Measurements from ENCODE around the gene SH3PXD2B. TPM values are rescaled to one million over a fixed set of nuclear protein-coding genes. Genes with fewer than 3 reads are reported as not detected.

Gene SH3PXD2B
- total and polyA plus RNA-seq, 2 of the 13 experiments (the other 11 are each of a cell fraction or from before 2014, with no cell fraction given) = 3.4 to 4.6 TPM

- no peak for TF ChIP-seq RXRB (CRISPR knock-in tag; IDR thresholded peaks at IDR 0.05; ENCODE audit: borderline replicate concordance)
- TF ChIP-seq ZBTB33 (CRISPR knock-in tag; IDR thresholded peaks at IDR 0.05) = no peak
- no peak for TF ChIP-seq PAXIP1 (CRISPR knock-in tag; conservative IDR thresholded peaks at IDR 0.05)
- no peak for TF ChIP-seq ARNT2 (CRISPR knock-in tag; IDR thresholded peaks at IDR 0.05; ENCODE audit: low read depth)
- TF ChIP-seq PRMT3 (CRISPR knock-in tag; IDR thresholded peaks at IDR 0.05; ENCODE audit: borderline replicate concordance, low read depth) = no peak
- no peak for TF ChIP-seq HNRNPK (IDR thresholded peaks at IDR 0.05; ENCODE audit: low read depth, low read length, poor library complexity, severe bottlenecking)
- TF ChIP-seq MEIS2 (CRISPR knock-in tag; IDR thresholded peaks at IDR 0.05) = no peak
- no peak for TF ChIP-seq DBP (CRISPR knock-in tag; IDR thresholded peaks at IDR 0.05; ENCODE audit: not compliant biosample characterization)
- TF ChIP-seq RELA (CRISPR knock-in tag; IDR thresholded peaks at IDR 0.05) = no peak
- no peak for TF ChIP-seq ZNF441 (CRISPR knock-in tag; IDR thresholded peaks at IDR 0.05; ENCODE audit: borderline replicate concordance)
- no peaks in the 10 kb centered on the region for H4K20me1 ChIP-seq (ENCODE audit: insufficient read depth, low read length)
- in situ Hi-C loops (cut with HindIII; ENCODE audit: extremely low pct_ligation_motif_present, low pct_unique_long_range_greater_than_20kb) (no loop called here), intact Hi-C loops (cut with micrococcal nuclease; ENCODE audit: unreplicated experiment) (no loop called here)
- no peak overlapping the region for H3K4me3 ChIP-seq (replicated peaks in 1 of 3; ENCODE audit: insufficient read depth in 1 of 3, low read depth in 2 of 3, low read length in 3 of 3)
- ChIA-PET CTCF (ENCODE audit: low intra/inter-chr PET ratio, low total read pairs) (no interaction called here), POLR2A (no interaction called here)
- H3K79me2 ChIP-seq (ENCODE audit: insufficient read depth, low read length) = no peaks in the 10 kb centered on the region
- H3K27me3 ChIP-seq (ENCODE audit: control insufficient read depth in 1 of 2, insufficient read depth in 2 of 2, low read length in 2 of 2) = no peaks in the 10 kb centered on the region
- DNase-seq (ENCODE audit: low spot score) (no peak), ATAC-seq (no peak), FAIRE-seq (no peak)
- no peaks in the 10 kb centered on the region; a peak in 1 of 5 replicates for H3K36me3 ChIP-seq (replicated peaks in 1 of 2; ENCODE audit: control insufficient read depth in 1 of 2, insufficient read depth in 2 of 2, low read length in 2 of 2)
- no peaks in the 10 kb centered on the region for H3K9me3 ChIP-seq (ENCODE audit: low read length)
- no peak overlapping the region for H3K4me2 ChIP-seq (ENCODE audit: low read depth, low read length)
- H3K27ac ChIP-seq (ENCODE audit: extremely low read length, insufficient read depth, low read length) = no peak overlapping the region
- no peak overlapping the region for H3K9ac ChIP-seq (ENCODE audit: insufficient read depth, low read depth, low read length)
- H2AFZ ChIP-seq (ENCODE audit: low read length) = no peak overlapping the region
- H3K4me1 ChIP-seq (ENCODE audit: insufficient read depth, low read length) = peaks cover 56% of the 10 kb centered on the region
- WGBS (ENCODE audit: low lambda C conversion rate) = 94% methylated on average over 9 of the region's 10 CpGs
- no TSS peak for BruUV-seq (replicated peaks)
These were observed 32.1 kb downstream of the SH3PXD2B start for GRCh38 chr5:172422255-172422654.
